Measurements from ENCODE around the gene CPXM2.

DNA sequence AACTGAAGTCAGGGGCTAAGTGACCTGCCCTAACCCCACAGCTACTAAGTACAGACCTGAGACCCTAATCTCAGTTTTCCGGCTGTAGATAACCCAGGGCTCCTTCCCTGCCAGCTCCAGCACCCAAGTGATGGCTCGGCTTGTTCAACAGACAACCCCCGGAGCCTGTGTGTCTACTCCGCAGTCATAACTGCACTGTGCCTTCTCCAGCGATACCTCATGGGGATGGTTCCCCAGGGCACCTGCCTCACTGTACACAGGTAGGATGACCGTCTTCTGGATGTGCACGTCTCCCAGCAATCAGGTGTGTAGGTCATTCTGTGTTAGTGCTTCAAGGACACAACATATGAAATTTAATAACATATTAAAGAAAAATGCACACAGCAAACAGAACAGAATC is 37.1 kb downstream of the CPXM2 start:
- no peak for TF ChIP-seq EZH2 (IDR thresholded peaks at IDR 0.05; ENCODE audit: low read length)
- TF ChIP-seq, protein P1, sequence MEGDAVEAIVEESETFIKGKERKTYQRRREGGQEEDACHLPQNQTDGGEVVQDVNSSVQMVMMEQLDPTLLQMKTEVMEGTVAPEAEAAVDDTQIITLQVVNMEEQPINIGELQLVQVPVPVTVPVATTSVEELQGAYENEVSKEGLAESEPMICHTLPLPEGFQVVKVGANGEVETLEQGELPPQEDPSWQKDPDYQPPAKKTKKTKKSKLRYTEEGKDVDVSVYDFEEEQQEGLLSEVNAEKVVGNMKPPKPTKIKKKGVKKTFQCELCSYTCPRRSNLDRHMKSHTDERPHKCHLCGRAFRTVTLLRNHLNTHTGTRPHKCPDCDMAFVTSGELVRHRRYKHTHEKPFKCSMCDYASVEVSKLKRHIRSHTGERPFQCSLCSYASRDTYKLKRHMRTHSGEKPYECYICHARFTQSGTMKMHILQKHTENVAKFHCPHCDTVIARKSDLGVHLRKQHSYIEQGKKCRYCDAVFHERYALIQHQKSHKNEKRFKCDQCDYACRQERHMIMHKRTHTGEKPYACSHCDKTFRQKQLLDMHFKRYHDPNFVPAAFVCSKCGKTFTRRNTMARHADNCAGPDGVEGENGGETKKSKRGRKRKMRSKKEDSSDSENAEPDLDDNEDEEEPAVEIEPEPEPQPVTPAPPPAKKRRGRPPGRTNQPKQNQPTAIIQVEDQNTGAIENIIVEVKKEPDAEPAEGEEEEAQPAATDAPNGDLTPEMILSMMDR (optimal IDR thresholded peaks at IDR 0.05 in 1 of 3, IDR thresholded peaks at IDR 0.05 in 1 of 3, conservative IDR thresholded peaks at IDR 0.05 in 1 of 3; ENCODE audit: extremely low read depth in 1 of 3, insufficient read depth in 2 of 3, low read length in 3 of 3), result no peak
